GM13977 (cell line): ENCODE measurements around the gene TUBB6.

ENCODE experiments used
- DNase-seq: peaks from one replicate; pipeline ENCODE4 v3.0.0; 2012; ENCODE audit warnings: low spot score
- in situ Hi-C: fragments of 300-500 bp; cut with MboI; formaldehyde crosslinking; loops from one replicate; pipeline ENCODE4 v1.12.0; 2022; ENCODE audit warnings: low sequenced_read_pairs, low pct_unique_long_range_greater_than_20kb, mixed read lengths, inconsistent platforms; ENCODE audit not compliant: unreplicated experiment
- TF ChIP-seq, protein P1 (sequence below): IDR thresholded peaks from 2 replicates; pipeline ENCODE4 v1.5.1; 2012; ENCODE audit warnings: mild to moderate bottlenecking, control low read depth; ENCODE audit not compliant: insufficient read depth; ENCODE audit errors: extremely low read depth, missing control alignments

Gene TUBB6

DNA sequence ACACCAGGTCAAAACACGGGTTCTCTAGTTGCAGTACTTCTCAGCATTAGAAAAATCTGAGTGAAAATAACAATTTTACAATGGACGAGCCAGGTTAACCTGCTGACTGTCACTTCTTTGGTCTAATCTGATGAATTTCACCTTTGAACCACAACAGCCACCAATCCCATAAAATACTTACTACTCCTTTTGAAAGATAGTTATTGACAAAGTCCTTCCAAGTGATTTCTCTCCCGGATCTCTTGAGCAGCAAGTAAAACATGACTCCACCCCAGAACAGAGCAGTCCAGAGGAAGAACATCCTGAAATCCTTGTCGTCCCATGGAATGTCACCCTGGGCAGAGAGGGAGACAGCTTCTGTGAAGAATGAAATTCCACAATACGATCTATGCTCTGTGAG lies 58.7 kb downstream of the TUBB6 start:
- in situ Hi-C loops: no loop called here
- TF ChIP-seq, protein P1, sequence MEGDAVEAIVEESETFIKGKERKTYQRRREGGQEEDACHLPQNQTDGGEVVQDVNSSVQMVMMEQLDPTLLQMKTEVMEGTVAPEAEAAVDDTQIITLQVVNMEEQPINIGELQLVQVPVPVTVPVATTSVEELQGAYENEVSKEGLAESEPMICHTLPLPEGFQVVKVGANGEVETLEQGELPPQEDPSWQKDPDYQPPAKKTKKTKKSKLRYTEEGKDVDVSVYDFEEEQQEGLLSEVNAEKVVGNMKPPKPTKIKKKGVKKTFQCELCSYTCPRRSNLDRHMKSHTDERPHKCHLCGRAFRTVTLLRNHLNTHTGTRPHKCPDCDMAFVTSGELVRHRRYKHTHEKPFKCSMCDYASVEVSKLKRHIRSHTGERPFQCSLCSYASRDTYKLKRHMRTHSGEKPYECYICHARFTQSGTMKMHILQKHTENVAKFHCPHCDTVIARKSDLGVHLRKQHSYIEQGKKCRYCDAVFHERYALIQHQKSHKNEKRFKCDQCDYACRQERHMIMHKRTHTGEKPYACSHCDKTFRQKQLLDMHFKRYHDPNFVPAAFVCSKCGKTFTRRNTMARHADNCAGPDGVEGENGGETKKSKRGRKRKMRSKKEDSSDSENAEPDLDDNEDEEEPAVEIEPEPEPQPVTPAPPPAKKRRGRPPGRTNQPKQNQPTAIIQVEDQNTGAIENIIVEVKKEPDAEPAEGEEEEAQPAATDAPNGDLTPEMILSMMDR: no peak
- DNase-seq: no peak

DNA sequence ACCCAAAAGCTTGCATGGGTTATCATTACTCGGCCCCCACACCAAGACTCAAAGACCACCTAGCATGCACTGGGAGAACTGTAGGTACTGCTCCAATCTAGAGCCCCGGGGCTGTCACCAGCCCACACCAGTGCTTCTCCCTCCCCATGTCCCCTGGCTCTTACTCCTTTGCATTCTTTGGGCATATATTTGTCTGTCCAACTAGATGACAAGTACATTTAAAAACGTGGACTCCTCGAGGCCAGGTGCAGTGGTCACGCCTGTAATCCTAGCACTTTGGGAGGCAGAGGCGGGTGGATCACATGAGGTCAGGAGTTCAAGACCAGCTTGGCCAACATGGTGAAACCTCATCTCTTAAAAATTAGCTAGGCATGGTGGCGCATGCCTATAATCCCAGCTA lies 61.2 kb downstream of the TUBB6 start:
- in situ Hi-C loops: no loop called here
- DNase-seq: no peak
- TF ChIP-seq, protein P1: no peak

DNA sequence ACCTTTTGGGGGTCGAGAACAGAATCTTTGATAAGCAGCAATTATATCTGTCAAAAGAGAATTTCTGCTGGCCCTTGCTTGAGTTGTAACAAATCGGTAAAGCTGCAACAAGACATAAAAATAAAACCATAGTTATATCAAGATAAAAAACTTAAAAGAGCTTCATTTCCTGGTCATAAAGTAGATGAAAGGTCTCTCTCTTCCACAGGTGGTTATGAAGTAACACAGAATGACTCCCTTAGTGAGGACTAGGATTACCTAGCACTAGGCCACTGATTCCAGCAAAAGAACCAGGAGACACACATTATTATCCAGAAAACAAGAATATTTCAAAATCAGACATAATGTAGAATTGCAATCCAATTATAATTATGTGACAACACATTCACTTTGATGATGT lies 63.5 kb downstream of the TUBB6 start:
- DNase-seq: no peak
- TF ChIP-seq, protein P1: no peak
- in situ Hi-C loops: no loop called here

DNA sequence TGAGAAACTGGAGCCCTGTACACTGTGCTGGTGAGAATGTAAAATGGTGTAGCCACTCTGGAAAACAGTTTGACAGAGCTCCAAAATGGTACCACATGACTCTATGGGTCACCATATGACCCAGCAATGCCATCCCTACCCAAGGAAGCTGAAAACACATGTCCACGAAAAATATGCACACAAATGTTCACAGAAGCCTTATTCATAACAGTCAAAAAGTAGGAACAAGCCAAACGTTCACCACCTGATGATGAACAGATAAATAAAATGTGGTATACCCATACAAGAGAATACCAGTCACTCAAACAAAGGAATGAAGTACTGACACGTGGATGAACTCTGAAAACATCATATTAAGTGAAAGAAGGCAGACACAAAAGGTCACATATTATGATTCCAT lies 64.4 kb downstream of the TUBB6 start:
- TF ChIP-seq, protein P1: no peak
- DNase-seq: no peak
- in situ Hi-C loops: no loop called here

DNA sequence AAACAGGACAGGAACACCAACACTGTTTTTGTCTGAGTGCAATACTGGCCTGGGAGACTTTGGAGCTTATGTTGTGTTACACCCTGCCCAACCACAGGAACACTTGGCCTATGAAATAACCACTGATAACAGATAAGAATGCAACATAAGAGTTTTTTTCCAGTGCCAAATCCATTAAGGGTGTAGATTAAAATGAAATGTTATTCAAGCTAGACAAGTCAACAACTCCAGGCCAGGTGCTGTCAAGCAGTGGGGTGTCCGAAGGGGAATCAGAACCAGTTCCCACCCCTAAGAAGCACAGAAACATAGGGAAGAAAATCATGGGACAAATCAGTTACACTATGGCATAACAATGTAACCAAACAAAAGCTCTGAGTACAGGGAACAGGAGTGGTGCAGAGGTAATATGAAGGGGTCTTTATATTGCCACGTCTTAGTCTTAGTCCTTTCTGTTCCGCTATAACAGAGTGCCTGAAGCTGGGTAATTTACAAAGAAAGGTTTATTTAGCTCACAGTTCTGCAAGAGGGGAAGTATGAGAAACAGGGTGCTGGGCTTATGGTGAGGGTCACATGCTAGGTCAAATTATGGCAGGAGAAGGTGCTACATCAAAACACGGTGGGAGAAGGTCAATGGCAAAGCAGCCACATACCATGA lies 65.2 kb downstream of the TUBB6 start:
- in situ Hi-C loops: no loop called here
- DNase-seq: no peak
- TF ChIP-seq, protein P1: no peak

DNA sequence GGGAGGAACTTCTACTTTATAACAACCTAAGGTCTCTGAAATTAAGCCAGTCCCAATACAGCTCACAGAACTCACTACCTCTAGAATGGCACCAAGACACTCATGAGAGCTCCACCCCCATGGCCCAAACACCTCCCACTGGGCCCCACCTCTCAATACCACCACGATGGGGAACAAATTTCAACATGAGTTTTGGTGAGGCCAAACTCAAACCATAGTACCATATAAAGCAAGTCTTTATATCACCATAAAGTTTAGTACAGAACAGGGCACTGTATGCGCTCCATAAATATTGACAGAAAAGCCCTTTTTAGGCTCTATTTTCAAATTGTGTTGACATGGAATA lies 65.7 kb downstream of the TUBB6 start:
- no peak for DNase-seq
- TF ChIP-seq, protein P1: no peak
- in situ Hi-C loops: no loop called here

DNA sequence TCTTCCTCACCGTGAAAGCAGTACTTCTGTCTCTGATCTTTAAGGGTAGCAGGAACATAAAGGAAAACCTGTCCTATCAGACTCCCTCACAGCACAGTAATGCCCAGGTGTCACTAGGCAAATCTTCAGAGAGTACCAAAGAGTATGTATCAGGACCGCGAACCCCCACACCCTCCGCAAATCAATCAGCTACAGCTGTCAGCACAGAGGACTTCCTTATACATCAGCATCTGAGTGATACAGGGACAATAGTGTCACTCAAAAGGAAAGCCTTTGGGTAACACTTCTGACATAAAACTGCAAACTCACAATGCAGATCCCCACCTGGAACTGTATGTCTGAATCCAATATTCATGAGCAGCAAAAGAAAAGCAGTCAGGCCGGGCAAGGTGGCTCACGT lies 66.4 kb downstream of the TUBB6 start:
- DNase-seq: no peak
- in situ Hi-C loops: no loop called here
- TF ChIP-seq, protein P1: no peak
